Pancreas (tissue), 10 donors: ENCODE results near the gene VEGFC. TPM values are rescaled to one million over a fixed set of nuclear protein-coding genes. Genes with fewer than 3 reads are reported as not detected.
A peak's percentile ranks its signal among the peaks of the same experiment; 100 is the strongest.

Experiments used
- ATAC-seq, 4 donors: fragments of 200-7000 bp; cut with Tn5 transposase; one replicate each; pipeline versions ENCODE4 v1.8.0 to v1.9.1; 2020; ENCODE audit warnings: mild to moderate bottlenecking in 4 of 4, moderate library complexity in 4 of 4
- DNase-seq, 6 donors: peaks; one replicate each; pipeline ENCODE4 v3.0.0-alpha.2; 2020
- FAIRE-seq: peaks from 2 replicates; lab custom pipeline; 2012; peaks lifted over from hg19 to GRCh38; lab: Jason Lieb, UNC
- H3K27ac ChIP-seq, 4 donors: fragments of 200-600 bp; sonication (generic); 1 replicate in 3 of 4; 2 replicates in 1 of 4; pipeline versions ENCODE4 v1.5.0 to v1.8.0; 2020
- H3K27me3 ChIP-seq, 4 donors: fragments of 200-600 bp; one replicate each; pipeline ENCODE4 v1.8.0; 2021
- H3K36me3 ChIP-seq, 3 donors: fragments of 200-600 bp; sonication (generic) in 1 of 3; one replicate each; pipeline versions ENCODE4 v1.5.0 to v1.8.0; 2020 to 2021
- H3K4me1 ChIP-seq, 3 donors: fragments of 200-600 bp; one replicate each; pipeline ENCODE4 v1.8.0; 2021
- H3K4me3 ChIP-seq, 4 donors: fragments of 200-600 bp; sonication (generic) in 2 of 4; one replicate each; pipeline versions ENCODE4 v1.5.0 to v1.8.0; 2020 to 2021
- H3K9me3 ChIP-seq, 4 donors: fragments of 200-600 bp; one replicate each; pipeline ENCODE4 v1.8.0; 2021
- WGBS, 2 donors: extraction: QIAGEN DNeasy Blood & Tissue Kit; methylation state at CpG; one replicate each; pipeline ENCODE4 v1.1.7; 2013; 5-methylcytosine and 5-hydroxymethylcytosine counted together
- intact Hi-C, 3 donors: fragments of 100-400 bp; cut with DNase I; formaldehyde crosslinking; loops; one replicate each; pipeline versions ENCODE4 v1.11.1 to v1.14.2; 2022
- polyA plus RNA-seq, 2 donors: library from polyadenylated mRNA; stranded (reverse); fragments of 200-250 nt; gene quantifications; one replicate each; pipeline ENCODE4 v1.2.3, GENCODE V29; 2013
- total RNA-seq, 6 donors: library from RNA; stranded (reverse); fragmentation: NEBNext Ultra II Directional in 4 of 6; extraction: Animal tissue kit (Norgen Biotek cat#: 25700) in 4 of 6; gene quantifications; one replicate each; pipeline versions ENCODE4 v1.2.1 to v1.2.4, GENCODE V29; 2021 to 2023
- TF ChIP-seq, protein P1 (sequence below), 4 donors: fragments of 200-600 bp; sonication (generic) in 3 of 4; IDR thresholded peaks; one replicate each; pipeline versions ENCODE4 v1.5.0 to v1.8.0; 2021; ENCODE audit warnings: antibody characterized with exemption in 4 of 4
- donor health status: healthy with polysubstance abuse.
- donor health status: DM: no; HTN: no; CAD: no; lungs with moderate emphysema.
- donor health status: DM: no; HTN: no; CAD: no.
- donor health status: control.
- donor health status: control.
- donor health status: Bipolar disorder and iron deficiency.
- donor health status: DM: yes; HTN: yes; CAD: no.
- donor health status: DM: no; HTN: no; CAD: no.
- donor health status: DM: no; HTN: no; CAD: no.
- donor health status: DM: yes; HTN: yes; CAD: no.

VEGFC gene
- total and polyA plus RNA-seq, 8 donors: 0.67 to 3.3 (median 1.1) TPM

GRCh38 chr4:176781739-176782100 lies 11.0 kb downstream of the VEGFC start:
- TF ChIP-seq, protein P1, sequence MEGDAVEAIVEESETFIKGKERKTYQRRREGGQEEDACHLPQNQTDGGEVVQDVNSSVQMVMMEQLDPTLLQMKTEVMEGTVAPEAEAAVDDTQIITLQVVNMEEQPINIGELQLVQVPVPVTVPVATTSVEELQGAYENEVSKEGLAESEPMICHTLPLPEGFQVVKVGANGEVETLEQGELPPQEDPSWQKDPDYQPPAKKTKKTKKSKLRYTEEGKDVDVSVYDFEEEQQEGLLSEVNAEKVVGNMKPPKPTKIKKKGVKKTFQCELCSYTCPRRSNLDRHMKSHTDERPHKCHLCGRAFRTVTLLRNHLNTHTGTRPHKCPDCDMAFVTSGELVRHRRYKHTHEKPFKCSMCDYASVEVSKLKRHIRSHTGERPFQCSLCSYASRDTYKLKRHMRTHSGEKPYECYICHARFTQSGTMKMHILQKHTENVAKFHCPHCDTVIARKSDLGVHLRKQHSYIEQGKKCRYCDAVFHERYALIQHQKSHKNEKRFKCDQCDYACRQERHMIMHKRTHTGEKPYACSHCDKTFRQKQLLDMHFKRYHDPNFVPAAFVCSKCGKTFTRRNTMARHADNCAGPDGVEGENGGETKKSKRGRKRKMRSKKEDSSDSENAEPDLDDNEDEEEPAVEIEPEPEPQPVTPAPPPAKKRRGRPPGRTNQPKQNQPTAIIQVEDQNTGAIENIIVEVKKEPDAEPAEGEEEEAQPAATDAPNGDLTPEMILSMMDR (IDR thresholded peaks at IDR 0.05): no peak
- H3K9me3 ChIP-seq: no peaks in the 10 kb centered on the region
- H3K36me3 ChIP-seq: no peaks in the 10 kb centered on the region
- H3K4me1 ChIP-seq: no peaks in the 10 kb centered on the region
- intact Hi-C loops: no loop called here
- FAIRE-seq (no peak), DNase-seq (no peak), ATAC-seq (no peak)
- H3K27me3 ChIP-seq: no peaks in the 10 kb centered on the region
- H3K4me3 ChIP-seq: no peak overlapping the region
- no peak overlapping the region for H3K27ac ChIP-seq
- 50 to 59% methylated on average over 4 of the region's 4 CpGs for WGBS, 2 donors

- no peak for ATAC-seq
- H3K4me3 ChIP-seq: no peak overlapping the region
- no peak for FAIRE-seq
- H3K4me1 ChIP-seq: no peaks in the 10 kb centered on the region
- H3K36me3 ChIP-seq: no peaks in the 10 kb centered on the region
- 43 to 49% methylated on average over 1 of the region's 1 CpG for WGBS, 2 donors
- H3K9me3 ChIP-seq: no peaks in the 10 kb centered on the region
- TF ChIP-seq, protein P1 (IDR thresholded peaks at IDR 0.05): no peak
- DNase-seq: no peak
- H3K27me3 ChIP-seq: no peaks in the 10 kb centered on the region
- intact Hi-C loops: no loop called here
- H3K27ac ChIP-seq: no peak overlapping the region
Observed at GRCh38 chr4:176780995-176781738, 11.6 kb downstream of the VEGFC start.

DNA sequence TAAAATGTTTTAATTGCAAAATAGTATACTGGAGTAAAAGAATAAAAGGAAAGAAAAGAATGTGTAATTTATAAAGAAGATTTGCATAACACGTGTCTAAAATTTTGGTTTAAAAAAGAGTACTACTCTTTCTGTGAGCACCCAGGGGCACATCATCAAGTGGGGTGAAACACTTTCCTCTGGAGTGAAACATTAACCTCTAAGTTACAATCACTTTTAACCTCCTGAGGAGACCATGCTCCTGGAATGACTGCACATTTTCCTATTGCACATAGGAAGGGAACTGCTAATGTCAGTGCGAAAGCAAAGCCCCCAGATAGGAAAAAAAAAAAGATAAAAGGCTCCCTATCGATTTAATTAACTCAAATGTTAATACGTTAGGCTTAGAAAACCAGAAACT lies 13.3 kb downstream of the VEGFC start:
- FAIRE-seq: no peak

DNA sequence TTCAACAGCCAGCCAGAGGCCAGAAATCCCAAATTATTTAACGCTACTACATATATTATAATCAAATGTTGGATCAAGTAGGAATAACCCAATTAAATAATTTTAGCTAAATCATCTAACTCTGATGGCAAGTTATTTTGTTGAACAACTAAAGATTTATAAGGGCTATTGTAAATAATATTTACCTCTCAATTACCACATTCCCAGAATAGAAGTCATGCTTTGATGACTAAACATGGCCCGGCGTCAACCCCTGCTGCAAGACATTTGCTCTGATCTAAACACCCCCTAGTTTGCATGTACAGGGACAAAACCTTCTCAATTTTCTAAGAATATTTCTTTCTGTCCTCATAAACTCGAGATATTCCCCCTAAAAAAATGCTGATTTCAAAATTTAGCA lies 14.2 kb downstream of the VEGFC start:
- Histone ChIP-seq H3K9me3 (no peaks in the 10 kb centered on the region), H3K27me3 (no peaks in the 10 kb centered on the region), H3K36me3 (no peaks in the 10 kb centered on the region), H3K4me1 (no peaks in the 10 kb centered on the region), H3K4me3 (no peak overlapping the region), H3K27ac (no peak overlapping the region)
- 63 to 67% methylated on average over 4 of the region's 4 CpGs for WGBS, 2 donors
- ATAC-seq: no peak
- TF ChIP-seq, protein P1 (IDR thresholded peaks at IDR 0.05): no peak
- DNase-seq: no peak
- no peak for FAIRE-seq
- intact Hi-C loops: no loop called here

More for the DNA sequence above, 13.3 kb downstream of the VEGFC start:
- Histone ChIP-seq H3K27ac (no peak overlapping the region), H3K9me3 (no peaks in the 10 kb centered on the region), H3K4me3 (no peak overlapping the region), H3K4me1 (no peaks in the 10 kb centered on the region), H3K27me3 (no peaks in the 10 kb centered on the region), H3K36me3 (no peaks in the 10 kb centered on the region)
- 54 to 58% methylated on average over 4 of the region's 4 CpGs for WGBS, 2 donors
- intact Hi-C loops: no loop called here
- TF ChIP-seq, protein P1 (IDR thresholded peaks at IDR 0.05): no peak
- no peak for ATAC-seq
- DNase-seq: no peak

DNA sequence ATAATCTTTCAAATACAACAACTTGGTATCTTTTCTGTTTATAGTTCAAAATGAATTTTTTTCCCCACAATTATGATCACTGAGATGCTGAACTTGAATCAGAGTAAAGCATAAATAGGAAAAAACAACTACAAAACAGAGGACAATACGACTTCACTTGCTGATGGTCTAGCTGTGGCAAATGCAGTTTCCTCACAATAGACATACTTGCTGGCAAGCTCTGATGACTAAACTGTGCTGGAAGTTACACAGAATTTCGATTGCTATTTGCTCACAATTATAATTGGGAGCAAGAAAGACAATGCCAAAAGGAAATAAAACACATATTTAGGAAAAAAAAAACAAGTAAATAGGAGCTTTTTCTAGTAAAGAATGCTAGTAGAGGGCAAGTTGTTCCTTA lies 14.7 kb downstream of the VEGFC start:
- intact Hi-C loops: no loop called here
- 13 to 15% methylated on average over 2 of the region's 2 CpGs for WGBS, 2 donors
- TF ChIP-seq, protein P1 (IDR thresholded peaks at IDR 0.05): no peak
- no peaks in the 10 kb centered on the region for H3K9me3 ChIP-seq
- no peak overlapping the region for H3K4me3 ChIP-seq
- ATAC-seq (peak in 1 of 4 donors; percentile 37), FAIRE-seq (no peak), DNase-seq (no peak)
- H3K27ac ChIP-seq: no peak overlapping the region
- H3K4me1 ChIP-seq: no peaks in the 10 kb centered on the region
- no peaks in the 10 kb centered on the region for H3K36me3 ChIP-seq
- H3K27me3 ChIP-seq: no peaks in the 10 kb centered on the region
